ENCODE measurements around the gene SEMA3D. TPM values are rescaled to one million over a fixed set of nuclear protein-coding genes. Genes with fewer than 3 reads are reported as not detected.

The SEMA3D gene
- total and polyA plus RNA-seq, 2 experiments from 2014 or later, result 1.5 to 7.2 TPM

DNA sequence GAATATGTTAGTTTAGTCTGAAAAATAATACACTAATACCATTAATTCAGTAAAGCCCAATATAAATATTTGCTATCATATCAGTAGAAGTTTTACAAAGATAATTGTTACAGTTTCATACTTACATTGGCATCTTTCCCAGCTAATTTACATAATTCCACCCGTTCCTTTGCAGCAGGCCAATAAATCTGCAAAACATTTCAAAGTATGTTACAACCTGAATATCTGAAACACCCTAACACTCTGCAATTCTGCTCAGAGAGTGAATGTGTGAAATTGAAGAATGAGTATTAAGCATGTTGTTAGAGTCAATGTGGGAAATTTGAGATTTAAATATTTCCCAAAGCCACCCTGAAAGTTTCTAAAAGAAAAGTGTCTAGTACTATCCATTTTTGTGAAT, 105.5 kb downstream of the SEMA3D start:
- Histone ChIP-seq H3K4me3 (no peak overlapping the region), H3K4me2 (no peak overlapping the region), H2AFZ (no peak overlapping the region), H3K4me1 (ENCODE audit: insufficient read depth) (no peaks in the 10 kb centered on the region), H3F3A (replicated peaks; ENCODE audit: low read depth) (no peaks in the 10 kb centered on the region), H3K27me3 (ENCODE audit: insufficient read depth) (no peaks in the 10 kb centered on the region), H3K36me3 (ENCODE audit: insufficient read depth) (no peaks in the 10 kb centered on the region), H3K27ac (ENCODE audit: low read depth) (no peak overlapping the region), H4K20me1 (replicated peaks; ENCODE audit: insufficient read depth) (no peaks in the 10 kb centered on the region), H3K9me2 (ENCODE audit: insufficient read depth) (no peaks in the 10 kb centered on the region), H3K79me2 (replicated peaks; ENCODE audit: insufficient read depth) (no peaks in the 10 kb centered on the region)
- Mint-ChIP-seq H3K27ac (no peak overlapping the region), H3K27me3 (ENCODE audit: insufficient read depth, low read depth, poor library complexity) (no peaks in the 10 kb centered on the region), H3K9me3 (no peaks in the 10 kb centered on the region), H3K4me1 (no peaks in the 10 kb centered on the region), H3K36me3 (ENCODE audit: low read depth) (no peaks in the 10 kb centered on the region), H3K4me3 (no peak overlapping the region)
- DNase-seq (ENCODE audit: low spot score) (no peak), ATAC-seq (no peak)
- TF ChIP-seq, protein P1, sequence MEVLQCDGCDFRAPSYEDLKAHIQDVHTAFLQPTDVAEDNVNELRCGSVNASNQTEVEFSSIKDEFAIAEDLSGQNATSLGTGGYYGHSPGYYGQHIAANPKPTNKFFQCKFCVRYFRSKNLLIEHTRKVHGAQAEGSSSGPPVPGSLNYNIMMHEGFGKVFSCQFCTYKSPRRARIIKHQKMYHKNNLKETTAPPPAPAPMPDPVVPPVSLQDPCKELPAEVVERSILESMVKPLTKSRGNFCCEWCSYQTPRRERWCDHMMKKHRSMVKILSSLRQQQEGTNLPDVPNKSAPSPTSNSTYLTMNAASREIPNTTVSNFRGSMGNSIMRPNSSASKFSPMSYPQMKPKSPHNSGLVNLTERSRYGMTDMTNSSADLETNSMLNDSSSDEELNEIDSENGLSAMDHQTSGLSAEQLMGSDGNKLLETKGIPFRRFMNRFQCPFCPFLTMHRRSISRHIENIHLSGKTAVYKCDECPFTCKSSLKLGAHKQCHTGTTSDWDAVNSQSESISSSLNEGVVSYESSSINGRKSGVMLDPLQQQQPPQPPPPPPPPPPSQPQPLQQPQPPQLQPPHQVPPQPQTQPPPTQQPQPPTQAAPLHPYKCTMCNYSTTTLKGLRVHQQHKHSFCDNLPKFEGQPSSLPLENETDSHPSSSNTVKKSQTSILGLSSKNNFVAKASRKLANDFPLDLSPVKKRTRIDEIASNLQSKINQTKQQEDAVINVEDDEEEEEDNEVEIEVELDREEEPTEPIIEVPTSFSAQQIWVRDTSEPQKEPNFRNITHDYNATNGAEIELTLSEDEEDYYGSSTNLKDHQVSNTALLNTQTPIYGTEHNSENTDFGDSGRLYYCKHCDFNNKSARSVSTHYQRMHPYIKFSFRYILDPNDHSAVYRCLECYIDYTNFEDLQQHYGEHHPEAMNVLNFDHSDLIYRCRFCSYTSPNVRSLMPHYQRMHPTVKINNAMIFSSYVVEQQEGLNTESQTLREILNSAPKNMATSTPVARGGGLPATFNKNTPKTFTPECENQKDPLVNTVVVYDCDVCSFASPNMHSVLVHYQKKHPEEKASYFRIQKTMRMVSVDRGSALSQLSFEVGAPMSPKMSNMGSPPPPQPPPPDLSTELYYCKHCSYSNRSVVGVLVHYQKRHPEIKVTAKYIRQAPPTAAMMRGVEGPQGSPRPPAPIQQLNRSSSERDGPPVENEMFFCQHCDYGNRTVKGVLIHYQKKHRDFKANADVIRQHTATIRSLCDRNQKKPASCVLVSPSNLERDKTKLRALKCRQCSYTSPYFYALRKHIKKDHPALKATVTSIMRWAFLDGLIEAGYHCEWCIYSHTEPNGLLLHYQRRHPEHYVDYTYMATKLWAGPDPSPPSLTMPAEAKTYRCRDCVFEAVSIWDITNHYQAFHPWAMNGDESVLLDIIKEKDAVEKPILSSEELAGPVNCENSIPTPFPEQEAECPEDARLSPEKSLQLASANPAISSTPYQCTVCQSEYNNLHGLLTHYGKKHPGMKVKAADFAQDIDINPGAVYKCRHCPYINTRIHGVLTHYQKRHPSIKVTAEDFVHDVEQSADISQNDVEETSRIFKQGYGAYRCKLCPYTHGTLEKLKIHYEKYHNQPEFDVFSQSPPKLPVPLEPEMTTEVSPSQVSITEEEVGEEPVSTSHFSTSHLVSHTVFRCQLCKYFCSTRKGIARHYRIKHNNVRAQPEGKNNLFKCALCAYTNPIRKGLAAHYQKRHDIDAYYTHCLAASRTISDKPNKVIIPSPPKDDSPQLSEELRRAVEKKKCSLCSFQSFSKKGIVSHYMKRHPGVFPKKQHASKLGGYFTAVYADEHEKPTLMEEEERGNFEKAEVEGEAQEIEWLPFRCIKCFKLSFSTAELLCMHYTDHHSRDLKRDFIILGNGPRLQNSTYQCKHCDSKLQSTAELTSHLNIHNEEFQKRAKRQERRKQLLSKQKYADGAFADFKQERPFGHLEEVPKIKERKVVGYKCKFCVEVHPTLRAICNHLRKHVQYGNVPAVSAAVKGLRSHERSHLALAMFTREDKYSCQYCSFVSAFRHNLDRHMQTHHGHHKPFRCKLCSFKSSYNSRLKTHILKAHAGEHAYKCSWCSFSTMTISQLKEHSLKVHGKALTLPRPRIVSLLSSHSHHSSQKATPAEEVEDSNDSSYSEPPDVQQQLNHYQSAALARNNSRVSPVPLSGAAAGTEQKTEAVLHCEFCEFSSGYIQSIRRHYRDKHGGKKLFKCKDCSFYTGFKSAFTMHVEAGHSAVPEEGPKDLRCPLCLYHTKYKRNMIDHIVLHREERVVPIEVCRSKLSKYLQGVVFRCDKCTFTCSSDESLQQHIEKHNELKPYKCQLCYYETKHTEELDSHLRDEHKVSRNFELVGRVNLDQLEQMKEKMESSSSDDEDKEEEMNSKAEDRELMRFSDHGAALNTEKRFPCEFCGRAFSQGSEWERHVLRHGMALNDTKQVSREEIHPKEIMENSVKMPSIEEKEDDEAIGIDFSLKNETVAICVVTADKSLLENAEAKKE (CRISPR knock-in tag; IDR thresholded peaks at IDR 0.05), result no peak
- TF ChIP-seq REST (IDR thresholded peaks at IDR 0.05; ENCODE audit: unreplicated experiment), result no peak
- no peak for TF ChIP-seq CTCF (conservative IDR thresholded peaks at IDR 0.05; ENCODE audit: low read depth in 2 of 2)
- TF ChIP-seq NANOG (IDR thresholded peaks at IDR 0.05; ENCODE audit: borderline replicate concordance), result no peak
- no peak for TF ChIP-seq EZH2phosphoT487 (IDR thresholded peaks at IDR 0.05; ENCODE audit: unreplicated experiment)
- TF ChIP-seq ZNF331 (CRISPR knock-in tag; IDR thresholded peaks at IDR 0.05; ENCODE audit: low read depth), result no peak
- no peak for TF ChIP-seq EZH2 (IDR thresholded peaks at IDR 0.05; ENCODE audit: low read depth, unreplicated experiment)
- TF ChIP-seq, protein P2, sequence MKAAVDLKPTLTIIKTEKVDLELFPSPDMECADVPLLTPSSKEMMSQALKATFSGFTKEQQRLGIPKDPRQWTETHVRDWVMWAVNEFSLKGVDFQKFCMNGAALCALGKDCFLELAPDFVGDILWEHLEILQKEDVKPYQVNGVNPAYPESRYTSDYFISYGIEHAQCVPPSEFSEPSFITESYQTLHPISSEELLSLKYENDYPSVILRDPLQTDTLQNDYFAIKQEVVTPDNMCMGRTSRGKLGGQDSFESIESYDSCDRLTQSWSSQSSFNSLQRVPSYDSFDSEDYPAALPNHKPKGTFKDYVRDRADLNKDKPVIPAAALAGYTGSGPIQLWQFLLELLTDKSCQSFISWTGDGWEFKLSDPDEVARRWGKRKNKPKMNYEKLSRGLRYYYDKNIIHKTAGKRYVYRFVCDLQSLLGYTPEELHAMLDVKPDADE (IDR thresholded peaks at IDR 0.05), result no peak
- TF ChIP-seq ZNF114 (CRISPR knock-in tag; IDR thresholded peaks at IDR 0.05), result no peak
- no peak for TF ChIP-seq STAT1 (IDR thresholded peaks at IDR 0.05; ENCODE audit: unreplicated experiment)
- no peak for TF ChIP-seq CREB1 (CRISPR knock-in tag; IDR thresholded peaks at IDR 0.05; ENCODE audit: low read depth)
- TF ChIP-seq POLR2AphosphoS5 (IDR thresholded peaks at IDR 0.05; ENCODE audit: low read depth), result no peak
- TF ChIP-seq JUNB (IDR thresholded peaks at IDR 0.05; ENCODE audit: unreplicated experiment), result no peak

All from GM23338 (cell line).